Spinal cord (tissue), 10 donors: Measurements from ENCODE around the gene NEDD4L. TPM values are rescaled to one million over a fixed set of nuclear protein-coding genes. Genes with fewer than 3 reads are reported as not detected.

Experiments used
- DNase-seq, 6 donors: peaks; one replicate each; pipeline versions ENCODE4 v3.0.0 to v3.0.0-alpha.2; 2013 to 2015; ENCODE audit warnings: low spot score in 6 of 6, low read depth in 4 of 6
- H3K27ac ChIP-seq: one replicate; pipeline ENCODE4 v1.5.1; 2013; ENCODE audit warnings: low read depth, low read length, control low read depth
- H3K27me3 ChIP-seq: one replicate; pipeline ENCODE4 v1.6.1; 2013; ENCODE audit warnings: low read length; ENCODE audit not compliant: control insufficient read depth, insufficient read depth
- H3K36me3 ChIP-seq: one replicate; pipeline ENCODE4 v1.6.1; 2013; ENCODE audit warnings: low read length; ENCODE audit not compliant: control insufficient read depth, insufficient read depth
- H3K4me1 ChIP-seq: one replicate; pipeline ENCODE4 v1.6.1; 2013; ENCODE audit warnings: low read length; ENCODE audit not compliant: control insufficient read depth, insufficient read depth
- H3K4me3 ChIP-seq: one replicate; pipeline ENCODE4 v1.5.1; 2013; ENCODE audit warnings: low read depth, low read length, control low read depth
- H3K9me3 ChIP-seq: one replicate; pipeline ENCODE4 v1.6.1; 2013; ENCODE audit warnings: low read length; ENCODE audit not compliant: control insufficient read depth, insufficient read depth
- WGBS: methylation state at CpG from one replicate; pipeline ENCODE4 v1.1.5; 2013; ENCODE audit warnings: missing lambda C conversion rate; ENCODE audit not compliant: insufficient coverage; 5-methylcytosine and 5-hydroxymethylcytosine counted together
- polyA plus RNA-seq, 2 donors: library from polyadenylated mRNA; unstranded; fragments of 120-200 nt; gene quantifications; one replicate each; pipeline ENCODE4 v1.2.1, GENCODE V29; 2013; ENCODE audit not compliant: insufficient read length in 2 of 2
- total RNA-seq, 2 donors: library from RNA; depleted of rRNA in 1 of 2; stranded (reverse); fragments of 120-200 nt in 1 of 2; fragments of >200 nt in 1 of 2; gene quantifications; one replicate each; pipeline versions ENCODE4 v1.2.3 to v1.2.4, GENCODE V29; 2013 to 2014
- donor health status: healthy.

Gene NEDD4L
- total and polyA plus RNA-seq, 4 donors, result 33.8 to 51.7 (median 49.7) TPM

DNA sequence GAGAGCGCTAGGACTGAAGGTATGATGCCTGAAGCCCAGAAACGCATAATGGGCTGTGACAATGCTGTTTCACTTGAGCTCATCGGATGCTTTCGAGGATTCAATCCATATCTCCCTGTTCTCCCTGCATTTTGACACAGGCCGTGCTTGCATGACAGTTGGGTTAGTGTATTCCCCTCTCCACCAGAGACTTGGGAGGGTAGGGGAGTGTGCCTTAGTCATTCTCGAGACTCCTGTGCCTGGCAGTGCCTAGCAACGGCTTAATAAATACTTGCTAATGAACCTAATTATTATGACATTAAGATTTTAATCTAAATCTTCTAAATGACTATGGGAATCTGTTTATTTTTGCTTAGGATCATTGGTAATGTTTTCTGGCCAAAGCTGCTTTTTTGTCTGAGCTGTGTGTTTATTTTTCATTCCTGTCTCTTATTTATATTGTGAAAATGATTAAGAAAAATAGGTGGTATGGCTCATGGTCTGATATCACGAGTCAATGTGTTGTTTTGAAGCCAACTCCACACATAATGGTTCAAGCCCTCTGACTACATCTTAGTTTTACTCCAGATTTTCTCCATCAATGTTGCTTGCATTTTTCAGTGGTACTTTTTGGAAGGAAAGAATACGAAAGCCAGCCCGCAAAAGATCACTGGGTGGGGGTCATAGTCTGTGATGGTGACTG is 61.3 kb downstream of the NEDD4L start:
- H3K4me3 ChIP-seq, result no peak overlapping the region
- H3K27me3 ChIP-seq, result peaks cover 3% of the 10 kb centered on the region
- H3K27ac ChIP-seq, result no peak overlapping the region
- no peaks in the 10 kb centered on the region for H3K36me3 ChIP-seq
- 96% methylated on average over 3 of the region's 10 CpGs for WGBS
- H3K4me1 ChIP-seq, result peaks cover 13% of the 10 kb centered on the region
- no peaks in the 10 kb centered on the region for H3K9me3 ChIP-seq
- DNase-seq, result peak in 1 of 6 donors; percentile 60

DNA sequence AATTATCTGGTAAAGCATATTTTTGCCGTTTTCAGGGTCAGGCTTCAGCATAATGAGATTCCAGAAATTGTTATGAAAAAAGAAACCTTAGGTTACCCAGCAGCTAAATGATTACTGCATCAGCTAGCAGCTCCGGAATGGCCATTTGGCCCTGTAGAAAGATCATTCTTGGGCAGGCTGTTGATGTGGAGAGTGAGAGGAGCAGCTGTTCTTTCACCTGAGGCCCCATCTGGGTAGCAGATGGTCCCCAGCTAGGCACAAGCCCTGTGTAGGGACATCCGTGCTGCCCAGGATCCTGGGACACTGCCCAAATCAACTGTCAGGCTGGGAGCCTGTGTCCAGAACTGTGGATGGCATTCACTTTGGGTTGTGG is 61.8 kb downstream of the NEDD4L start:
- H3K4me1 ChIP-seq, result peaks cover 10% of the 10 kb centered on the region
- H3K9me3 ChIP-seq, result no peaks in the 10 kb centered on the region
- peak in 2 of 6 donors; percentile 63 to 66 for DNase-seq
- 36% methylated on average over 3 of the region's 3 CpGs for WGBS
- H3K36me3 ChIP-seq, result no peaks in the 10 kb centered on the region
- no peak overlapping the region for H3K4me3 ChIP-seq
- peaks cover 3% of the 10 kb centered on the region for H3K27me3 ChIP-seq
- no peak overlapping the region for H3K27ac ChIP-seq

DNA sequence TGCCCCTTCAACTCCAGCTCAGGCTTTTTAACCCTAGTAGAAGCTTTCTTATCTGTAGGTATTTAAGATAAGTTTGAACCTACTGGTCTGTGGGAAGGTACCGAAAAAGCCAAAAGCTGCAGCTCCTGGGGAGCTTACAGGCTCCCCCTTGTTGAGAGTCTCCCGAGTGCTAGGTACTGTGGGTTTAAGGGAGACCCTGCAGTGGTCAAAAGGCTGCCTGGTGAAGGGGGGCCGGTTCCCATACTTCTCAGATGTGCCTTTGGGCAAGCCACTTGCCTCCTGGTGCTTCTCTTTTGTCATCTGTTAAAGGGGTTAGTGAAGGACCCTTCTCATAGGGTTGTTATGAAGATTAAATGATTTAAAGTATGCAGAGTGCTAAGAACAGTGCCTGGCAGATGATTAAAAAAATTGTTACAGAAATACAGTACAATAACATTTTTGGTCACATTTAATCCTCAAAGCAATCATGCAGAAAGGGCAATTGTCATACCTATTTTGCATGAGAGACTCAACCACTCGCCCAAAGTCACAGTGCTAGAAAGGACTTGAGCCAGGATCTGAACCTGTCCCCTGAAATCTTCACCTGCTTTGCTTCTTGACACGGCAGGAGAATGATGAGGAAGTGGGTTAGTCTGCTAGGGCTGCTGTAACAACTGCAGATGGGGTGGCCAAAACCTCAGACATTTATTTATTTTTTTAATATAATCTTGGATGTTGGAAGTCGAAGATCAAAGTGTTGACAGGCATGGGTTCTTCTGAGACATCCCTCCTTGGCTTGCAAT is 62.5 kb downstream of the NEDD4L start:
- peaks cover 3% of the 10 kb centered on the region for H3K27me3 ChIP-seq
- peaks cover 7% of the 10 kb centered on the region for H3K4me1 ChIP-seq
- DNase-seq, result no peak
- no peaks in the 10 kb centered on the region for H3K9me3 ChIP-seq
- H3K4me3 ChIP-seq, result no peak overlapping the region
- no peak overlapping the region for H3K27ac ChIP-seq
- WGBS, result 73% methylated on average over 3 of the region's 6 CpGs
- H3K36me3 ChIP-seq, result no peaks in the 10 kb centered on the region

DNA sequence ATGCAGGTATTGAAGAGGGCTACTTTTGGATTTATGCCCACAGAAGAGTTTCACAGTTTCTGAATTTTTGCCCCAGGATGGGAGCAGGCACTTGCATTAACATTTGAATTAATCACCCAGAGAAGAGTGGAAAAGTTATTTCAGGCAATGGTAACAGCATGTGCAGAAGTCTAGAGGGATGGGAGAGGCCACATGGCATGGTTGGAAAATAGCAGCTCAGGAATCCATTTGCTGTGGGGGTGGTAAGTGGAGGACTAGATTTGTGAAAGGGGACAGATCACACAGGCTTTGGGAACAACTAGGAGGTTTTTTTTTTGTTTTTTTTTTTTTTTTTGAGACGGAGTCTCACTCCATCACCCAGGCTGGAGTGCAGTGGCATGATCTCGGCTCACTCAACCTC is 65.2 kb downstream of the NEDD4L start:
- no CpG with 5 or more reads among the region's 2 CpGs for WGBS
- Histone ChIP-seq H3K27me3 (peaks cover 3% of the 10 kb centered on the region), H3K4me1 (peaks cover 9% of the 10 kb centered on the region), H3K4me3 (no peak overlapping the region), H3K9me3 (no peaks in the 10 kb centered on the region), H3K27ac (no peak overlapping the region), H3K36me3 (no peaks in the 10 kb centered on the region)
- no peak for DNase-seq

DNA sequence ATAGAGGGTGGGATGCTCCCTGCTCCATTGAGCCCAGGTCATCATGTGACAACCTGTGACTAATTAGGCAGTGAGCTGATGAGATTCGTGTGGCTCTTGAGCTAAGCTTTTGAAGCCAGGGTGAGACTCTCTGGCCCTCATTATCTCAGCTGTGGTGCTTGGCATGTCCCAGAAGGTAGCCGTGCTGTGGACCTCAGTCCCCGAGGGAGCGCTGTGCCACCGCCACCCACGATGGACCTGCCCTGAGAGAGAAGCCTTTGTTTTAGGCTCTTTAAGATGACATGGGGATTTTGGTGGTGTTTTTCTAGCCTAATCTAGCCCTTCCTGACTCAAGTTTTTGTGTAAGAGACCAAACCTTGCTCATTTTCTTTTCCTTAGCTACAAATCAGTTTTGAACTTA is 66.4 kb downstream of the NEDD4L start:
- no peak for DNase-seq
- H3K27ac ChIP-seq, result no peak overlapping the region
- no peaks in the 10 kb centered on the region for H3K36me3 ChIP-seq
- peaks cover 3% of the 10 kb centered on the region for H3K27me3 ChIP-seq
- no peak overlapping the region for H3K4me3 ChIP-seq
- H3K4me1 ChIP-seq, result peaks cover 5% of the 10 kb centered on the region
- no peaks in the 10 kb centered on the region for H3K9me3 ChIP-seq
- WGBS, result 71% methylated on average over 3 of the region's 6 CpGs

DNA sequence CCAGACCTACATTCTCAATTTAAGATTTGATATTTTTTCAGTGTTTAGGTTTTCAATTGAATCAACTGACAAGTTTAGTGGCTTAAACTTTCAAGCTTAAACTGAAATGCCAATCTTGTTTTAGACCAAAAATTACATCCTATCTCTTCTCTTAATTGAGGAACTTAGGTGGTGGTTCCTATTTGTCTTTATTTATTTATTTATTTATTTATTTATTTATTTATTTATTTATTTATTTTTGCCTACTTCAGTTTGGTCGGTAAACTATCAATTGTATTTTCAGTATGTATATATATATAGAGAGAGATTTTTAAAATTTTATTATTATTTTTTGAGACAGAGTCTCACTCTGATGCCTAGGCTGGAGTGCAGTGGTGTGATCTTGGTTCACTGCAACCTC is 68.1 kb downstream of the NEDD4L start:
- no CpG with 5 or more reads among the region's 1 CpG for WGBS

DNA sequence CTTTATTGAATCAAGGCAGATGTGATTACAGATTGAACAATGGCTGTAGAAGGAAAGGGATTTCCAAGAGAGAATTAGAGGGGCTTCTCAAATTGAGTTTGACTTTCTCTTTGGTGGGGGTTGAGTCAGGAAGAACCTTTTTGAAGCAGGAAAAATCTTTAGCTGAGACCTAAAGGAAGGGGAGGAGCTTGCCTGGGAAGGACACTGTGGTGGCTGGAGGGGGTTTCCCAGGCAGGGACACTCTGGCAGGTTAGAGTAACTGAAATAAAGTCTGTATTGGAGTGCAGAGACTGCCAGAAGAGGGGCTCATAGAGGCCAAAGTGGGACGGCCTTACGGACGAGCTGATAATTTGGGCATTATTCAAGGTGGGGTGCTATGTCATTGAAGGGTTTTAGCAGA is 69.3 kb downstream of the NEDD4L start:
- no CpG with 5 or more reads among the region's 3 CpGs for WGBS
- H3K9me3 ChIP-seq, result no peaks in the 10 kb centered on the region
- DNase-seq, result no peak
- no peaks in the 10 kb centered on the region for H3K36me3 ChIP-seq
- H3K27ac ChIP-seq, result no peak overlapping the region
- H3K27me3 ChIP-seq, result no peaks in the 10 kb centered on the region
- no peak overlapping the region for H3K4me3 ChIP-seq
- peaks cover 14% of the 10 kb centered on the region for H3K4me1 ChIP-seq

More for the DNA sequence above, 68.1 kb downstream of the NEDD4L start:
- no peak for DNase-seq
- Histone ChIP-seq H3K27ac (no peak overlapping the region), H3K4me1 (peaks cover 9% of the 10 kb centered on the region), H3K9me3 (no peaks in the 10 kb centered on the region), H3K36me3 (no peaks in the 10 kb centered on the region), H3K4me3 (no peak overlapping the region), H3K27me3 (no peaks in the 10 kb centered on the region)

DNA sequence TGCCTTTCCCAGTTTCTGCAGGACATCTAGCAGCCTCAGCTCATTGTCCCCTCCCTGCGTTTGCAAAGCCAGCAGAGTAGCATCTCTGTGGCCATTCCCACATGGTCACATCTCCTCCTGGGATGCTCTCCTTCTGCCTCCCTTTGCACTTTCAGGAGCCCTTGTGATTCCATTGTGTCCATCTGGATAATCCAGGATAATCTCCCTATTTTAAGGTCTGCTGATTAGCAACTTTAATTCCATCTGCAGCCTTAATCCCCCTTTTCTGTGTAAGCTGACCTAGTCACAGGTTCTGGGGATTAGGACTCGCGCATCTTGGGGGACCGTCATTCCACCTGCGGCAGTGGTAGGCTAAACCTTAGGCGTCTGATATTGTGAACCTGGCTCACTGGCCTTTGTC is 70.7 kb downstream of the NEDD4L start:
- Histone ChIP-seq H3K4me1 (peaks cover 18% of the 10 kb centered on the region), H3K27ac (no peak overlapping the region), H3K9me3 (no peaks in the 10 kb centered on the region), H3K4me3 (no peak overlapping the region), H3K27me3 (no peaks in the 10 kb centered on the region), H3K36me3 (peaks cover 2% of the 10 kb centered on the region)
- 97% methylated on average over 5 of the region's 6 CpGs for WGBS
- no peak for DNase-seq

DNA sequence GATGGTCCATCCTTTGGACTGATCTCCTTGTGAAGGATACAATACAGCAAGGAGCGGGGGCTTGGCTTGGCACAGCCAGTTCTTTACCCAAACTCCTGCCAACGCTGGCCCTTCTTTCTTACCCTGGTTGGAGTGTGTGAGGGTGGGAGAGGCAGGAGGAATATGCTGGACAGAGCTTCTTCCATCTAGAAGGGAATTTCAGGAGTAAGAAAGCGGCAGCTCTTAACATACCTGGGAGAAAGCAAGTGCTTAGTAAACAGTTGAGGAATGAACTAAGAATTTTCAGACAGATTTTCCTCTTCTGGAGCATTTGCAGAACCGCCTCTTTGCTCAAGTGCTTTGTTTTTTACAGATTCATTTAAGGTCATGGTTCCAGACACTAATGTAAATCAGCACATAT is 72.8 kb downstream of the NEDD4L start:
- Histone ChIP-seq H3K36me3 (peaks cover 3% of the 10 kb centered on the region), H3K4me3 (no peak overlapping the region), H3K9me3 (no peaks in the 10 kb centered on the region), H3K4me1 (peaks cover 21% of the 10 kb centered on the region), H3K27me3 (no peaks in the 10 kb centered on the region), H3K27ac (no peak overlapping the region)
- DNase-seq, result no peak
- 30% methylated on average over 2 of the region's 4 CpGs for WGBS
